Progenitor cell of endocrine pancreas (in vitro differentiated cells): Measurements from ENCODE around the gene HEPACAM. TPM values are rescaled to one million over a fixed set of nuclear protein-coding genes. Genes with fewer than 3 reads are reported as not detected.

Experiments used
- DNase-seq: peaks from one replicate; pipeline ENCODE4 v3.0.0; 2021; ENCODE audit warnings: low spot score; ENCODE audit not compliant: unreplicated experiment
- H3K27ac Mint-ChIP-seq: 2 replicates; pipeline ENCODE4 v1.8.0; 2021; ENCODE audit warnings: mild to moderate bottlenecking, moderate library complexity, mixed read lengths
- H3K27me3 Mint-ChIP-seq: 2 replicates; pipeline ENCODE4 v1.8.0; 2021; ENCODE audit warnings: mixed read lengths
- H3K36me3 Mint-ChIP-seq: 2 replicates; pipeline ENCODE4 v1.8.0; 2022; ENCODE audit warnings: mixed read lengths; ENCODE audit not compliant: insufficient read depth
- H3K4me1 Mint-ChIP-seq: 2 replicates; pipeline ENCODE4 v1.8.0; 2021; ENCODE audit warnings: low read depth, mixed read lengths
- H3K4me3 Mint-ChIP-seq: 2 replicates; pipeline ENCODE4 v1.8.0; 2021; ENCODE audit warnings: low read depth, mild to moderate bottlenecking, moderate library complexity, mixed read lengths
- H3K9me3 Mint-ChIP-seq: 2 replicates; pipeline ENCODE4 v1.8.0; 2021; ENCODE audit warnings: low read depth, mixed read lengths
- total RNA-seq: library from RNA; stranded (reverse); gene quantifications from 2 replicates; pipeline ENCODE4 v1.2.1, GENCODE V29; 2021
- TF ChIP-seq, protein P1 (sequence below): fragments of 200-600 bp; sonication (generic); IDR thresholded peaks from one replicate; pipeline ENCODE4 v1.5.0; 2021; ENCODE audit warnings: antibody characterized with exemption, mild to moderate bottlenecking; ENCODE audit not compliant: unreplicated experiment

HEPACAM gene
- total RNA-seq, 1 donor from 2014 or later: 0.07 TPM

GRCh38 chr11:124917115-124917637 is 18.7 kb downstream of the HEPACAM start:
- TF ChIP-seq, protein P1, sequence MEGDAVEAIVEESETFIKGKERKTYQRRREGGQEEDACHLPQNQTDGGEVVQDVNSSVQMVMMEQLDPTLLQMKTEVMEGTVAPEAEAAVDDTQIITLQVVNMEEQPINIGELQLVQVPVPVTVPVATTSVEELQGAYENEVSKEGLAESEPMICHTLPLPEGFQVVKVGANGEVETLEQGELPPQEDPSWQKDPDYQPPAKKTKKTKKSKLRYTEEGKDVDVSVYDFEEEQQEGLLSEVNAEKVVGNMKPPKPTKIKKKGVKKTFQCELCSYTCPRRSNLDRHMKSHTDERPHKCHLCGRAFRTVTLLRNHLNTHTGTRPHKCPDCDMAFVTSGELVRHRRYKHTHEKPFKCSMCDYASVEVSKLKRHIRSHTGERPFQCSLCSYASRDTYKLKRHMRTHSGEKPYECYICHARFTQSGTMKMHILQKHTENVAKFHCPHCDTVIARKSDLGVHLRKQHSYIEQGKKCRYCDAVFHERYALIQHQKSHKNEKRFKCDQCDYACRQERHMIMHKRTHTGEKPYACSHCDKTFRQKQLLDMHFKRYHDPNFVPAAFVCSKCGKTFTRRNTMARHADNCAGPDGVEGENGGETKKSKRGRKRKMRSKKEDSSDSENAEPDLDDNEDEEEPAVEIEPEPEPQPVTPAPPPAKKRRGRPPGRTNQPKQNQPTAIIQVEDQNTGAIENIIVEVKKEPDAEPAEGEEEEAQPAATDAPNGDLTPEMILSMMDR: no peak
- Mint-ChIP-seq H3K27me3 (peaks cover 26% of the 10 kb centered on the region), H3K9me3 (no peaks in the 10 kb centered on the region), H3K4me3 (no peak overlapping the region), H3K4me1 (no peaks in the 10 kb centered on the region), H3K36me3 (no peaks in the 10 kb centered on the region), H3K27ac (no peak overlapping the region)
- no peak for DNase-seq

DNA sequence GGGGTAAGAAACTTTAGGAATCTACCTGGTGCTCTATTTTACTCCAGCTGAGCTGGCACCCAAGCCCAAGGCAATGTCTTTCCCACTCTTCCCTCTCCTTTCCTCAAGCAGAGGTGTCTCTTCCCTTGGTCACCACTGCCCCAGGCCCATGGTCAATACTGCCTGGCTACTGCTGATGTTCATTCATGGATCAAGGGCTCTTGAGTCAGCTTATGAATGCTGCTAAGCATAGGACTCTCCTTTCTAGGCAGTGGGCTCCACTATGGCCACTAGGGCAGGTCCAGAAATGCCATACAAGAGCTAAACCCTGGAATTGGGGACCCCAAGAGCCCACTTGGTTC is 19.5 kb downstream of the HEPACAM start:
- H3K36me3 Mint-ChIP-seq: no peaks in the 10 kb centered on the region

DNA sequence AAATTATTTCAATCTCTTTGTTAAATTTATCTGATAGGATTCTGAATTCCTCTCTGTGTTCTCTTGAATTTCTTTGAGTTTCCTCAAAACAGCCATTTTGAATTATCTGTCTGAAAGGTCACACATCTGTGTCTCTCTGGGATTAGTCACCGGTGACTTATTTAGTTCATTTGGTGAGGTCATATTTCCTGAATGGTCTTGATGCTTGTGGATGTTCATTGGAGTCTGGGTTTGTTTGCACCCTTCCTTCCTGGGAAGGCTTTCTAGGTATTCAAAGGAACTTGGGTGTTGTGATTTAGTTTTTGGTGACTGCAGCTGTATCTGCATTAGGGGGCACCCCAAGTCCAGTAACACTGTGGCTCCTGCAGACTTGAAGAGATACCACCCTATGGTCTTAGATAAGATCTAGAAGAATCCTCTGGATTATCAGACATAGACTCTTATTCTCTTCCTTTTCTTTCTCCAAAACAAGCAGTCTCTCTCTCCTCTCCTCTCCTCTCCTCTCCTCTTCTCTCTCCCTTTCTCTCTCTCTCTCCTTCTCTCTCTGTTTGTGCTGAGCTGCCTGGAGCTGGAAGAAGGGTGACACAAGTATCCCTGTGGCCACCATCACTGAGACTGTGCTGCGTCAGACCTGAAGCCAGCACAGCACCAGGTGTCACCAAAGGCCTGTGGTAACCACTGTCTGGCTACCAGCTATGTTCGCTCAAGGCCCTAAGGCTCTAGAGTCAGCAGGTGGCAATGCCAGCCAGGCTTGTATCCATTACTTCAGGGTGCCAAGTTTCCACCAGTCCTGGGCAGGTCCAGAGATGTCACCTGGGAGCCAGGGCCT is 20.1 kb downstream of the HEPACAM start:
- TF ChIP-seq, protein P1: no peak
- H3K27ac Mint-ChIP-seq: no peak overlapping the region
- no peak overlapping the region for H3K4me3 Mint-ChIP-seq
- H3K9me3 Mint-ChIP-seq: peaks cover 5% of the 10 kb centered on the region
- H3K27me3 Mint-ChIP-seq: peaks cover 26% of the 10 kb centered on the region
- no peaks in the 10 kb centered on the region for H3K4me1 Mint-ChIP-seq
- no peaks in the 10 kb centered on the region for H3K36me3 Mint-ChIP-seq
- DNase-seq: no peak

More for the DNA sequence above, 19.5 kb downstream of the HEPACAM start:
- no peaks in the 10 kb centered on the region for H3K4me1 Mint-ChIP-seq
- TF ChIP-seq, protein P1: no peak
- H3K4me3 Mint-ChIP-seq: no peak overlapping the region
- DNase-seq: no peak
- H3K27ac Mint-ChIP-seq: no peak overlapping the region
- H3K9me3 Mint-ChIP-seq: peaks cover 5% of the 10 kb centered on the region
- H3K27me3 Mint-ChIP-seq: peaks cover 26% of the 10 kb centered on the region

DNA sequence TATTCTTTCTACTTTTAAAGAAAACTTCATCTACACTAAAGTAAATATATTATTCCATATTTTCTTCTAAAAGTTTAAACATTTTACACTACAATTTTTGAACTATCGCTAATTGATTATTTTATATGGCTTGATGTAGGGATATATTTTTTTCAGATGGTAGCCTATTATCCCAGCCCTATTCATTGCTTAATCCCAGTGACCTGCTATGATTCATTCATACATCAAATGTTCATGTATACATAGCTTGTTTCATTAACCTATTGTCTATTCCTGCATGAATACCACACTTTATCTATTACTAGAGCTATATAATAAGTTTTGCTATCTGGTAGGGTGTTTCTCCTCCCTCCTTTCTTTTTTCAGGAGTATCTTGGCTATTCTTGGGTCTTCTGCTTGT is 33.2 kb downstream of the HEPACAM start:
- H3K4me3 Mint-ChIP-seq: no peak overlapping the region
- DNase-seq: no peak
- TF ChIP-seq, protein P1: no peak
- H3K9me3 Mint-ChIP-seq: peaks cover 5% of the 10 kb centered on the region
- H3K4me1 Mint-ChIP-seq: no peaks in the 10 kb centered on the region
- no peak overlapping the region for H3K27ac Mint-ChIP-seq
- H3K36me3 Mint-ChIP-seq: no peaks in the 10 kb centered on the region
- peaks cover 60% of the 10 kb centered on the region for H3K27me3 Mint-ChIP-seq

GRCh38 chr11:124900464-124900863 is 35.4 kb downstream of the HEPACAM start:
- no peaks in the 10 kb centered on the region for H3K36me3 Mint-ChIP-seq
- DNase-seq: no peak
- H3K27me3 Mint-ChIP-seq: peaks cover 57% of the 10 kb centered on the region
- no peak overlapping the region for H3K27ac Mint-ChIP-seq
- H3K9me3 Mint-ChIP-seq: peaks cover 3% of the 10 kb centered on the region
- no peaks in the 10 kb centered on the region for H3K4me1 Mint-ChIP-seq
- TF ChIP-seq, protein P1: no peak
- no peak overlapping the region for H3K4me3 Mint-ChIP-seq
